ENCODE data around the gene SEMA4A. TPM values are rescaled to one million over a fixed set of nuclear protein-coding genes. Genes with fewer than 3 reads are reported as not detected.

Gene SEMA4A
- total and polyA plus RNA-seq, 9 of the 15 experiments (the other 6 are each of a cell fraction or from before 2014, with no cell fraction given): 0.04 to 1.7 (median 0.45) TPM

DNA sequence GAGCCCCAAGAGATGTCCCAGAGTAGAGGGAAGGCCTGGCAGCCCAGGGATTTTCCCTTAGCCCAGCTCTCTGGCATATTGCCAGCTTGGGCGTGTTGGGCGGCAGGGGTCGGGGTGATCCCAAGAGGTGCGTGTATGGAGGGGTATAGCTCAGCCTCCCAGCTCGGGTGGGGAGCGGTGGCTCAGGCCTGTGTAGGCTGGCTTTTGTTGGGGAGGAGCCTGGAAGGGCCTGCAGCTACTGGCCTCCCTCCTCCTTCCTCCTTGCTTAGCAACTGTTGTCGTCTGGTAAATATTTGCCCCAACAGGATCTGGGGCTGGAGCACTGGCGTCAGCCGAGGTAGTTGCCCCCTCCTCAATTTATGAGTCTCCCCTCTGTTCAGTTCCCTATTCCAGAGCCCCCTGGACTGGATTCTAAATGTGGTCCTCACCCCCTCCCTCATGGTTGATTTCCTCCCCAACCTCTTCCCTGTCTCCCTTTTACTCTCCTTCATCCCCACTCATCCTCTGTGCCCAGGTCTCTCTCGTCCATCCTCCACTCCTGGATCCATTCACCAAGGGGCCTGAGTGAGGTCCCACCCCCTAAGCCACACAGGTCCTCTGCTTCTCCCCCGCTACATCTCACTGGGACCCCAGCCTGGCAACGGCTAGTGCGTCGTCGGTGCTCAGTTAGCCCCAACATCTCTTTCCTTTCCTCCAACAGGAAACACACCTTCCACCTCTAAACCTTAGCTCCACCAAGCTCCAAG is 49.1 kb upstream of the SEMA4A start (continued):
- TF ChIP-seq TEAD4 (IDR thresholded peaks at IDR 0.05; ENCODE audit: low read length) (no peak), TEAD4 (CRISPR knock-in tag; IDR thresholded peaks at IDR 0.05; ENCODE audit: borderline replicate concordance) (0 out of 2 replicates have a peak, but pooled peaks have one; percentile 33), ZFX (CRISPR knock-in tag; IDR thresholded peaks at IDR 0.05) (0 out of 2 replicates have a peak, but pooled peaks have one; percentile 16), CXXC5 (CRISPR knock-in tag; IDR thresholded peaks at IDR 0.05) (no peak), RBBP5 (IDR thresholded peaks at IDR 0.05; ENCODE audit: borderline replicate concordance, insufficient read depth, low read length, poor library complexity, severe bottlenecking) (no peak), MCM2 (IDR thresholded peaks at IDR 0.05; ENCODE audit: low read depth) (no peak), POLR3G (IDR thresholded peaks at IDR 0.05; ENCODE audit: extremely low read depth, insufficient read length, insufficient replicate concordance) (no peak), HDAC3 (IDR thresholded peaks at IDR 0.05; ENCODE audit: borderline replicate concordance, partially characterized antibody) (no peak), HNRNPH1 (optimal IDR thresholded peaks at IDR 0.05; ENCODE audit: low read depth, low read length) (no peak), CHD2 (IDR thresholded peaks at IDR 0.05; ENCODE audit: low read depth, low read length) (no peak), DNMT1 (IDR thresholded peaks at IDR 0.05) (no peak), GABPA (tag; conservative IDR thresholded peaks at IDR 0.05; ENCODE audit: low read depth) (no peak), NCOA2 (IDR thresholded peaks at IDR 0.05; ENCODE audit: partially characterized antibody in 2 of 2) (no peak)
- TF ChIP-seq, protein P1, sequence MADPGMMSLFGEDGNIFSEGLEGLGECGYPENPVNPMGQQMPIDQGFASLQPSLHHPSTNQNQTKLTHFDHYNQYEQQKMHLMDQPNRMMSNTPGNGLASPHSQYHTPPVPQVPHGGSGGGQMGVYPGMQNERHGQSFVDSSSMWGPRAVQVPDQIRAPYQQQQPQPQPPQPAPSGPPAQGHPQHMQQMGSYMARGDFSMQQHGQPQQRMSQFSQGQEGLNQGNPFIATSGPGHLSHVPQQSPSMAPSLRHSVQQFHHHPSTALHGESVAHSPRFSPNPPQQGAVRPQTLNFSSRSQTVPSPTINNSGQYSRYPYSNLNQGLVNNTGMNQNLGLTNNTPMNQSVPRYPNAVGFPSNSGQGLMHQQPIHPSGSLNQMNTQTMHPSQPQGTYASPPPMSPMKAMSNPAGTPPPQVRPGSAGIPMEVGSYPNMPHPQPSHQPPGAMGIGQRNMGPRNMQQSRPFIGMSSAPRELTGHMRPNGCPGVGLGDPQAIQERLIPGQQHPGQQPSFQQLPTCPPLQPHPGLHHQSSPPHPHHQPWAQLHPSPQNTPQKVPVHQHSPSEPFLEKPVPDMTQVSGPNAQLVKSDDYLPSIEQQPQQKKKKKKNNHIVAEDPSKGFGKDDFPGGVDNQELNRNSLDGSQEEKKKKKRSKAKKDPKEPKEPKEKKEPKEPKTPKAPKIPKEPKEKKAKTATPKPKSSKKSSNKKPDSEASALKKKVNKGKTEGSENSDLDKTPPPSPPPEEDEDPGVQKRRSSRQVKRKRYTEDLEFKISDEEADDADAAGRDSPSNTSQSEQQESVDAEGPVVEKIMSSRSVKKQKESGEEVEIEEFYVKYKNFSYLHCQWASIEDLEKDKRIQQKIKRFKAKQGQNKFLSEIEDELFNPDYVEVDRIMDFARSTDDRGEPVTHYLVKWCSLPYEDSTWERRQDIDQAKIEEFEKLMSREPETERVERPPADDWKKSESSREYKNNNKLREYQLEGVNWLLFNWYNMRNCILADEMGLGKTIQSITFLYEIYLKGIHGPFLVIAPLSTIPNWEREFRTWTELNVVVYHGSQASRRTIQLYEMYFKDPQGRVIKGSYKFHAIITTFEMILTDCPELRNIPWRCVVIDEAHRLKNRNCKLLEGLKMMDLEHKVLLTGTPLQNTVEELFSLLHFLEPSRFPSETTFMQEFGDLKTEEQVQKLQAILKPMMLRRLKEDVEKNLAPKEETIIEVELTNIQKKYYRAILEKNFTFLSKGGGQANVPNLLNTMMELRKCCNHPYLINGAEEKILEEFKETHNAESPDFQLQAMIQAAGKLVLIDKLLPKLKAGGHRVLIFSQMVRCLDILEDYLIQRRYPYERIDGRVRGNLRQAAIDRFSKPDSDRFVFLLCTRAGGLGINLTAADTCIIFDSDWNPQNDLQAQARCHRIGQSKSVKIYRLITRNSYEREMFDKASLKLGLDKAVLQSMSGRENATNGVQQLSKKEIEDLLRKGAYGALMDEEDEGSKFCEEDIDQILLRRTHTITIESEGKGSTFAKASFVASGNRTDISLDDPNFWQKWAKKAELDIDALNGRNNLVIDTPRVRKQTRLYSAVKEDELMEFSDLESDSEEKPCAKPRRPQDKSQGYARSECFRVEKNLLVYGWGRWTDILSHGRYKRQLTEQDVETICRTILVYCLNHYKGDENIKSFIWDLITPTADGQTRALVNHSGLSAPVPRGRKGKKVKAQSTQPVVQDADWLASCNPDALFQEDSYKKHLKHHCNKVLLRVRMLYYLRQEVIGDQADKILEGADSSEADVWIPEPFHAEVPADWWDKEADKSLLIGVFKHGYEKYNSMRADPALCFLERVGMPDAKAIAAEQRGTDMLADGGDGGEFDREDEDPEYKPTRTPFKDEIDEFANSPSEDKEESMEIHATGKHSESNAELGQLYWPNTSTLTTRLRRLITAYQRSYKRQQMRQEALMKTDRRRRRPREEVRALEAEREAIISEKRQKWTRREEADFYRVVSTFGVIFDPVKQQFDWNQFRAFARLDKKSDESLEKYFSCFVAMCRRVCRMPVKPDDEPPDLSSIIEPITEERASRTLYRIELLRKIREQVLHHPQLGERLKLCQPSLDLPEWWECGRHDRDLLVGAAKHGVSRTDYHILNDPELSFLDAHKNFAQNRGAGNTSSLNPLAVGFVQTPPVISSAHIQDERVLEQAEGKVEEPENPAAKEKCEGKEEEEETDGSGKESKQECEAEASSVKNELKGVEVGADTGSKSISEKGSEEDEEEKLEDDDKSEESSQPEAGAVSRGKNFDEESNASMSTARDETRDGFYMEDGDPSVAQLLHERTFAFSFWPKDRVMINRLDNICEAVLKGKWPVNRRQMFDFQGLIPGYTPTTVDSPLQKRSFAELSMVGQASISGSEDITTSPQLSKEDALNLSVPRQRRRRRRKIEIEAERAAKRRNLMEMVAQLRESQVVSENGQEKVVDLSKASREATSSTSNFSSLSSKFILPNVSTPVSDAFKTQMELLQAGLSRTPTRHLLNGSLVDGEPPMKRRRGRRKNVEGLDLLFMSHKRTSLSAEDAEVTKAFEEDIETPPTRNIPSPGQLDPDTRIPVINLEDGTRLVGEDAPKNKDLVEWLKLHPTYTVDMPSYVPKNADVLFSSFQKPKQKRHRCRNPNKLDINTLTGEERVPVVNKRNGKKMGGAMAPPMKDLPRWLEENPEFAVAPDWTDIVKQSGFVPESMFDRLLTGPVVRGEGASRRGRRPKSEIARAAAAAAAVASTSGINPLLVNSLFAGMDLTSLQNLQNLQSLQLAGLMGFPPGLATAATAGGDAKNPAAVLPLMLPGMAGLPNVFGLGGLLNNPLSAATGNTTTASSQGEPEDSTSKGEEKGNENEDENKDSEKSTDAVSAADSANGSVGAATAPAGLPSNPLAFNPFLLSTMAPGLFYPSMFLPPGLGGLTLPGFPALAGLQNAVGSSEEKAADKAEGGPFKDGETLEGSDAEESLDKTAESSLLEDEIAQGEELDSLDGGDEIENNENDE (IDR thresholded peaks at IDR 0.05; ENCODE audit: low read depth, low read length): no peak
- TF ChIP-seq, protein P2, sequence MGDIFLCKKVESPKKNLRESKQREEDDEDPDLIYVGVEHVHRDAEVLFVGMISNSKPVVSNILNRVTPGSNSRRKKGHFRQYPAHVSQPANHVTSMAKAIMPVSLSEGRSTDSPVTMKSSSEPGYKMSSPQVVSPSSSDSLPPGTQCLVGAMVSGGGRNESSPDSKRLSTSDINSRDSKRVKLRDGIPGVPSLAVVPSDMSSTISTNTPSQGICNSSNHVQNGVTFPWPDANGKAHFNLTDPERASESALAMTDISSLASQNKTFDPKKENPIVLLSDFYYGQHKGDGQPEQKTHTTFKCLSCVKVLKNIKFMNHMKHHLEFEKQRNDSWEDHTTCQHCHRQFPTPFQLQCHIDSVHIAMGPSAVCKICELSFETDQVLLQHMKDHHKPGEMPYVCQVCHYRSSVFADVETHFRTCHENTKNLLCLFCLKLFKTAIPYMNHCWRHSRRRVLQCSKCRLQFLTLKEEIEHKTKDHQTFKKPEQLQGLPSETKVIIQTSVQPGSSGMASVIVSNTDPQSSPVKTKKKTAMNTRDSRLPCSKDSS (IDR thresholded peaks at IDR 0.05; ENCODE audit: low read depth, partially characterized antibody): no peak
